HG03439 (cell line): Measurements from ENCODE around the gene CORO2A.
"Not testable (repeated sequence)": the region's sequence is repeated elsewhere in the genome, so short reads cannot be mapped to it uniquely, and the experiment has no call there.

Experiments used
- ATAC-seq: cut with Tn5 transposase; IDR thresholded peaks from one replicate; pipeline ENCODE4 v1.9.1; 2021; ENCODE audit warnings: mild to moderate bottlenecking, moderate library complexity; ENCODE audit not compliant: unreplicated experiment

Gene CORO2A

GRCh38 chr9:98117984-98118639 is 74.3 kb downstream of the CORO2A start:
- peak; percentile 28 for ATAC-seq

DNA sequence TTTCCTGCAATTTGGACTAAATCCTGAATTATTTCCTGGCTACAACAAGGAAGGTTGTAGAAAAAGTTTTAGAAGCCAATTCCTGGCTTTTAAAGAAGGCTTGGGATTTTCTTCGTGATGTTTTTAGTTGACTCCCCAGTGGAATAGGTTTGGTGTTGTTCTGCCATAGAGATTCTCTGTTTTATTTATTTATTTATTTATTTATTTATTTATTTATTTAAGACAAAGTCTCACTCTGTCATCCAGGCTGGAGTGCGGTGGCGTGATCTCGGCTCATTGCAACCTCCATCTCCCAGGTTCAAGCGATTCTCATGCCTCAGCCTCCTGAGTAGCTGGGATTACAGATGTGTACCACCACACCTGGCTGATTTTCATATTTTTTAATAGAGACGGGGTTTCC is 75.3 kb downstream of the CORO2A start:
- not testable (repeated sequence) for ATAC-seq

GRCh38 chr9:98109052-98109451 is 83.4 kb downstream of the CORO2A start:
- ATAC-seq, result no peak

DNA sequence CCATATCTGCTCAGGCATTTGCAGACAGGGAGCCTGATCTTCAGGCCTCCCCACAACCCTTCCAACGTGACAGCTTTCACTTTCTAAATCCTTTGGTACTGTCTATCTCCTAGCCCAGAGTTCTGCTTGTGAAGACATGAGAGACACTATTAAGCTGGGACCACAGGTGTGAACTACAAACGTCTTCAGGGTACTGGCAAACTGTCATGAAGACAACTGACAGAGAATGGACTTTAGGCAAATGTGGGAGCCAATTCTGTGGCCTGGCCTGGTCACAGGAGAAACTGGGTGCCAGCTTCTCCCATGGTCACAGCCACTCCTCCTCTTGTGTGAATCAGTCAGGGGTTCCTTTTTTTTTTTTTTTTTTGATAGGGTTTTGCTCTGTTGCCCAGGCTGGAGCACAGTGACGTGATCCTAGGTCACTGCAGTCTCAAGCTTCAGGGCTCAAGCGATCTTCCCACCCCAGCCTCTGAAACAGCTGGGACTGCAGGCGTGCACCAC is 83.9 kb downstream of the CORO2A start:
- ATAC-seq, result no peak

DNA sequence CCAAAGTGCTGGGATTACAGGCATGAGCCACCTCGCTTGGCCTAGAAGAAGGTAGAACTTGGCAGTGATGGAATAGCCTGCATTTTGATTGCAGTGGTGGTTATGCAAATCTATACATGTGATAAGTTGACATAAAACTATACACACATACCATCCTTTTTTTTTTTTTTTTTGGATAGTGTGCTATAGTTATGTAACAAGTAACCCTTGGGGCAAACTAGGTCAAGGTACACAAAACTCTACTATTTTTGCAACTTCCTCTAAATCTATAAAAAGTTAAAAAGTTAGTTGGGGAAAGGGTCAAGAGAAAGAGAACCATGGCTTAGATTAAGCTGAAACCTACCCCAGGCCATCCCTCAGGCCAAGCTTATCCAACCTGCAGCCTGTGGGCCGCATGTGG is 84.5 kb downstream of the CORO2A start:
- ATAC-seq, result no peak

GRCh38 chr9:98105006-98105405 is 87.4 kb downstream of the CORO2A start:
- ATAC-seq, result no peak

DNA sequence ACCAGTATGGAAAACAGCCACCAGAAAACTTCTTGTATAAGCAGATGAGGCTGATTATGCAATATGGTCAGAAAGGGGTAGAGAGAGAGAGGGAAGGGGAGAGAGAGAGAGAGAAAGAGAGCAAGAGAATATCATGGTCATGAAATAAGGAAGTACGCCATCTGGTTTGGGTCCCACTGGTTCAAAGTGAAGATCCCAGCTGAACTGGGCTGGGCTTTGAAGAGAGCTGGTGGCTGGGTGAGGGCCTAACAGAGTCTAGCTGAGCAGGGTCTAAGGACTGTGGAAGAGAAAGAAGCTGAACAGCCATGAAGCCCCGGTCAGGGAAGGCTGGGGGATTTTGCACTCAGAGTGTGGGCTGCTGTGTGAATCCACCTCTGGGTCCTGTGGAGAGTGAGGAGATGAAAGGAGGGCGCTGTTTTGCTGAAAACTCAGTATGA is 88.0 kb downstream of the CORO2A start:
- no peak for ATAC-seq

DNA sequence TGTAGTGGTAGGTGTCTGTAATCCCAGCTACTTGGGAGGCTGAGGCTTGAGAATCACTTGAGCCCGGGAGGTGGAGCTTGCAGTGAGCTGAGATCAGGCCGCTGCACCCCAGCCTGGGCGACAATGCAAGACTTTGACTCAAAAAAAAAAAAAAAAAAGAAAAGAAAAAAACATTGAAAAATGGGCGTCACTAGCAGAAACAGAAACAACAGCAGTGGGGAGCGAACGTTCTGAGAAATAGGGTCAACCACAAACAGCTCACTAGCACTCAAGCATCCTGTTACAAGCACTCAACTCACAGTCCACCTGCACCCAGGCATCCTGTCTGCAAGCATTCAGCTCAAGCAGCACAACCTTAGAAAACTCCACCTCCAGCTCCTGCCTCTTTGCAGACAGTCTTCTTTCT is 90.6 kb downstream of the CORO2A start:
- peak; percentile 93 for ATAC-seq

GRCh38 chr9:98101416-98101815 is 91.0 kb downstream of the CORO2A start:
- peak; percentile 3 for ATAC-seq

DNA sequence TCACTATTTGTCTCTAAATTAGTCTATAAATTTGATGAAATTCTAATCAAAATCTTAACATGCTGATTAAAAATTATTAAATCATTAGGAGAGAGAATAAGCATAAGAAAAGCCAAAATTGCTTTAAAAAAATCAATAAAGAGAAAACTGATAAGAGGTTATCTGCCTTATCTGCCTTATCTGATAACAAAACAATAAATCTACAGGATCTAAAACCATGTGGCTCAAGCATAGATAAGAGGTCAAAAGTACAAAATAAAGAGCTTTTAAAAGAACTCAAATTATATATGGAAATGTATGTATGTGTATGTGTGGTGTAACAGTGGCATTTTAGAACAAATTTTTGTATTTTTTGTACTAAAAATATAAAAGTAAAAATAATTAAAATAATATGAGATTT is 92.0 kb downstream of the CORO2A start:
- no peak for ATAC-seq

DNA sequence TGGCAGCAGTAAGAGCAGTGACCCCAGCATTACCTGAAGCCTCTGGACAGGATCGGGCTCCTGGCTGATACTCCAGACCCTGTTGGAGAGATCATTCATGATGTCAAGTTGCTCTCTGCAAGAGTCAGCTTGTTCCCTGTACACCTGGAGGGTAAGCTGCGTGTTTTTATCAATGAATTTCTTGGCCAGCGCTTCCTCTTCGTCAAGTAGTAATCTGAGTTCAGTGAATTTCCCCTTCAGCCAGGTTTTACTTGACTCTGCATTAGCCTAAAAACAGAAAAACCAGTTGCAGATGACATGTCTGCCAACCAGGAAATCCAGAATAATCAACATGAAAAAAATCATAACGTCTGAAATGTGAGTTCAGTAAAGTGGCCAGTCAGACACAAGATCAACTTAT is 92.5 kb downstream of the CORO2A start:
- ATAC-seq, result no peak

- ATAC-seq, result no peak
Measured at GRCh38 chr9:98099346-98099745, 93.1 kb downstream of the CORO2A start.

GRCh38 chr9:98097836-98098235 is 94.6 kb downstream of the CORO2A start:
- no peak for ATAC-seq

- no peak for ATAC-seq
Measured at GRCh38 chr9:98096091-98096490, 96.3 kb downstream of the CORO2A start.

DNA sequence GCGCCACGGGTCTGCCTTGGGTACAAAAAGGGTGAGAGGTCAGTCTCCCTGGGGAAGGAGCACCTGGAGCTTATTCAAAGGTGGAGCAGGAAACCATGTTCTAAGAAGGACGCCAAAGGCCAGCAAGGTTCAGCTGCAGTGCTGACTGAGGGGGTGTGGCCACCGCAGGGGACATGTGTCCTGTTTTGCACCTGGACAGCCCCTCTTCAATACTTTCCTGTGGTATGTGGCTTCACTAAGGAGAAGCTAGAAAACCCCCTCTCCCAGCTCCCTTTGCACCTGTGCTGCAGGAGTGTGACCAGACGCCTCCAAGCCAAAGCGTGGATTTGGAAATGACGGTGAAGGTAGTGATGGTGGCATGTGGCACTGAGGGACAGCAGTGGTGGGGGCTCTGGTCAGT is 97.0 kb downstream of the CORO2A start:
- ATAC-seq, result no peak

- ATAC-seq, result no peak
Measured at GRCh38 chr9:98094851-98095250, 97.6 kb downstream of the CORO2A start.

GRCh38 chr9:98094316-98094715 is 98.1 kb downstream of the CORO2A start:
- ATAC-seq, result no peak

GRCh38 chr9:98092613-98092931 is 99.9 kb downstream of the CORO2A start:
- no peak for ATAC-seq

- no peak for ATAC-seq
Measured at GRCh38 chr9:98091735-98092612, 100.5 kb downstream of the CORO2A start.

GRCh38 chr9:98090674-98091073 is 101.8 kb downstream of the CORO2A start:
- ATAC-seq, result not testable (repeated sequence)

- ATAC-seq, result no peak
Measured at GRCh38 chr9:98087420-98088354, 104.8 kb downstream of the CORO2A start.
